HG03060 (cell line): ENCODE data around the gene GPX8.

ENCODE experiments used
- ATAC-seq: cut with Tn5 transposase; IDR thresholded peaks from one replicate; pipeline ENCODE4 v1.9.1; 2021; ENCODE audit warnings: low read depth, moderate number of reproducible peaks; ENCODE audit not compliant: unreplicated experiment

GPX8 gene

GRCh38 chr5:55159763-55160492 lies at the start of gene GPX8:
TSS of gene GPX8 (plus strand) at chr5:55160171. CDS start at chr5:55160193, 22 bp downstream.
- no peak for ATAC-seq

- ATAC-seq, result no peak
Measured at GRCh38 chr5:55110217-55110616, 49.8 kb upstream of the GPX8 start.

DNA sequence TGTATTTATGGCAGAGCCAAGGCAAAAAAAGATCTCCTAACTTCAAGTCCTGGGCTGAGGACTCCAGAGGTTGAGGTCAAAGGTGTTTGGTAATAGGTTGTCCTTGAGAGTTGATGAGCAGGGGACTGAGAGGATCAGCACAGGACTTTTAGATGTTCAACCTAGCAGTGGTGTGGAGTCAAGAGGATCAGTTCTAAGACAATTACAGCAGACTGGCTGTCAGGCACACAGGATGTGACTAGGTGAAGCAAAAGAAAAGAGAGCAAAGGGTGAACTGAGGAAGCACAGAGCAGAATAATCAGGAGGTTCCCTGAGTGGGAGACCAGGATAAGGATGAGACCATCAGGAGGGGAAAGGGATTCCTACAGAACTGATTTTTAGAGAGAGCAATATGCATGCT lies 46.6 kb upstream of the GPX8 start:
- ATAC-seq, result no peak

DNA sequence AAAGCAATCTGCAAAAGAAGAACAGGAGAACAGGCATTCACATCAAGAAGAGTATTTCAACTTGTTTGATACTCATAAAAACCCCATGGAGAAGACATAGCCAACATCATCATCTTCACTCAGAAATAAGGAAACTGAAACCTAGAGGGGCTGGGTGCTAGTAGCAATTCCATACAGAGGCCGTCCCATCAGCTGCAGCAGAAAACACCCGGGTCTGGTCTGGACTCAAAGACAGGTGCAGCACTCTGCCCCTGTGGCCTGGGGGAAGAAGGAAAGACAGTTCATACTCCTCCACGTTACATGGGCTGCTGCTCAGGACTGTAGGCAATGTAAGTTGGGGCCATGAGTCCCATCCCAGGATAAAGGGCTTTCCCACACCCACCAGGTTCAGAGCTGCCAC lies 45.9 kb upstream of the GPX8 start:
- no peak for ATAC-seq

DNA sequence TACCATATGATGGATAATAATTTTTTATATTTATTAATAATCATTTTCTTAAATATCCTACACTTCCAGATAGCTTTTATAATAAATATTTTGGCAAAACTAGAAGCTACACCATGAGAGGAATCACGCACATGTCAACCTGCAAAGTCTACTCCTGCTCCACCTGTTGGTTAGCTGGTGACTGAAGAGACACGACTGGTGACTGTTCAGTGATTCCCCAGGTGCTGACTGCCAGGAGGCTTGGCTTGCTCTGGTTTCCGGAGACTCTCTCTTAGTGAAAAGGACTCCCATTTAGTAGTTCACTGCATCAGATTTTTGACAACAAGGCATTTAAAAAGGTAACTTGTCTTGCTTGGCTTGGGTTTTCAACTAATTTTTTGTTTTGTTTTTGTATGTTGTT lies 36.6 kb upstream of the GPX8 start:
- no peak for ATAC-seq

- no peak for ATAC-seq
Measured at GRCh38 chr5:55134053-55134722, 25.8 kb upstream of the GPX8 start.

DNA sequence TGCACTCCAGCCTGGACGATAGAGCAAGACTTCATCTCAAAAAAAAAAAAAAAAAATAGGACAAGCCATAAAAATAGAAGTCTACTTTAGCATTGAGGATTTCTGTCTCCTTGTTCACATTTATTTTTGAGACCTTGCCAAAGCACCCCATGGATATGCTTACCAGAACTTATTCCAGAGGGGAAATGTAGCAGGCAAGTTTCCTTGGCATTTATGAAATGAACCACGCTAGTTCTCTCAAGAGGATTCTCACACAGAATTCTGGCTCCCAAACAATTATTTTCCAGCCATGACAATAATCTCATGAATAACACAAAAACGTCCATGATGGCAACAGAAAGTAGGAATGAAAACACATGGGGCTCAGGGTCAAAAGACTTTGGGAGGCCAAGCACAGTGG lies 23.4 kb upstream of the GPX8 start:
- no peak for ATAC-seq

GRCh38 chr5:55140908-55141665 lies 18.9 kb upstream of the GPX8 start:
- ATAC-seq, result no peak

DNA sequence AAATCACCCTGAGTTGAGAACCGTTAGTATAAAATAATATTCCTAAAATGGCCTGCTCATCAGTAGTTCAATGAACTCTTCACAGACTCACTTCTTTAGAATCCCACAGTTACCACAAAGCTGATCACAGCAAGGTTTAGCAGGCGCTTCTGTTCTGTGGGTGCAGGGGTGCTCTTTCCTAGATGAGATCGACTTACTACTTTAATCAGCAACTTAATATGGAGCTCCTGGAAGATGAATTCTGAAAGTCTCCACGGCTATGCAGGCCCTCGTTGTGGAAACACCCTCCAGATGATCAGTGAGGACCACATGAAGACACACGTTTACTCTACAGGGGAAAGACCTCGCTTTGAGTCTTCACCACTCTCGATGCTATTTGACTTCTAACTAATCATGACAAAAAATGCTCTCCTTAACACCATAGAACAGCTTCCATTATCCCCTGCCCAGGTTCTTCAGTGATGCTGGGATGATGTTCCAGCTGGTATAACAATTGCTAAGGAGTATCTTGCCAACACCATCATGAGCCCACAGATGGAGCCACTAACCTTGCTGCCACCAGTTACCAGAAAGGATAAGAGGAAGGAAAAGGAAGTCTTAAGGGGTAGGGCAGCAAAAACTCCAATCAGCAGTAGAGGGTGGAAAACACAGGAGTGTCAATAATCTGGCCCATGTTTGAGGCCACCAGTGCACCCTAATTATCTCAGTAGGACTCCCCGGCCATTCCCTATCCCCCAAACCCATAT lies 17.9 kb upstream of the GPX8 start:
- ATAC-seq, result no peak

DNA sequence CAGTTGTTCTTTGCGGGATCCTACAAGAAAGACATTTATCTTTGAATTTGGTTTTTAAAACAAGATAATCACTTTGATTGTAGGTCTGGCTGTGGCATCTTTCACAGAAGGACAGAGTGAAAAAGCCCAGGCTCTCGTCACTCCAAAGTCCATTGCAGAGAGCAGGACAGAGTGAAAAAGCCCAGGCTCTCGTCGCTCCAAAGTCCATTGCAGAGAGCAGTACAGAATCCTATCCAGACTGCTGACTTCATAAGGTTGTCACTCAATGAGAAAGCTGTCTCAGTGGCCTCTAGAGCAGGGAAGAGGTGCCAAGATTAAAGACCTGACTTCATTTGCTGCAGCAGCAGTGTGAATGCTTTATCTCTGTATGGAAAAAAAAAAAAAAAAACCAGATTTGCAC lies 16.3 kb upstream of the GPX8 start:
- no peak for ATAC-seq

DNA sequence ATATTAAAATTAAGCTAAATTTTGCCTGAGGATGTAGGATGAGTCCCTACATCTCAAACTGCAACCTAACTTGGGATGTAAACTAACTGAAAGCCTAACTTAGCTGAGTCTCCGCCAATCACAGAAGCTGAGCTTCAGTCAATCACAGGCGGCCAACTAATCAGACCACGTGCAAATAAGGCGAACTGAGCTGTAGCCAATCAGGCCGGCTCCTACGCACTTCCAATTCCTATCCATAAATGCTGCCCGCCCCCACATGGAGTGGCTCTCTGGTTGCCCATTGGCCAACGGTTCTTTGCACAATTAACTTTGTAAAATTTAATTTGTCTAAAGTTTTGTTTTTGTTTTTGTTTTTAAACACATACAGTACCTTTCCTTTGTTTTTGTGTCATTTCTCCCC lies 13.9 kb upstream of the GPX8 start:
- ATAC-seq, result no peak

- ATAC-seq, result no peak
Measured at GRCh38 chr5:55146543-55147151, 13.3 kb upstream of the GPX8 start.

- no peak for ATAC-seq
Measured at GRCh38 chr5:55149308-55149795, 10.6 kb upstream of the GPX8 start.

- no peak for ATAC-seq
Measured at GRCh38 chr5:55151923-55152842, 7.8 kb upstream of the GPX8 start.

GRCh38 chr5:55154873-55155272 lies 5.1 kb upstream of the GPX8 start:
- no peak for ATAC-seq

- ATAC-seq, result no peak
Measured at GRCh38 chr5:55160493-55161209, 680 bp downstream of the GPX8 start.

DNA sequence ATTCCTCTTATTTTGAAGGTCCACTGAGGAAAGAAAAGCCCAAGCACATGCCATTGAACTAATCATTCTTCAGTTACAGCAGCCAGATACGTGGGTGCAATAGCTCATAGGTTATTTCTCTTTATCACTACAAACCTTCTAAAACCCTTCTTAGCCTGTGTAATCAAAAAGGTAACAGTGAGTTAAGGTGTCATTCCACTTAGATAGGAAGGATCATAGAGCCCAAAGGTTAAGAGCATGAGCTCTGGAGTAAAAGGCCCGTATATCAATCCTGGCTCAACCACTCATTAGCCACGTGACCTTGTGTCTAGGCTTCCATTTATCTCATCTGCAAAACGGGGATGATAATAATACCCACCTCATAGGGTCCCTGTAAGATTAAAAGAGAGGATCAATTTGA lies 2.7 kb downstream of the GPX8 start:
- ATAC-seq, result no peak

DNA sequence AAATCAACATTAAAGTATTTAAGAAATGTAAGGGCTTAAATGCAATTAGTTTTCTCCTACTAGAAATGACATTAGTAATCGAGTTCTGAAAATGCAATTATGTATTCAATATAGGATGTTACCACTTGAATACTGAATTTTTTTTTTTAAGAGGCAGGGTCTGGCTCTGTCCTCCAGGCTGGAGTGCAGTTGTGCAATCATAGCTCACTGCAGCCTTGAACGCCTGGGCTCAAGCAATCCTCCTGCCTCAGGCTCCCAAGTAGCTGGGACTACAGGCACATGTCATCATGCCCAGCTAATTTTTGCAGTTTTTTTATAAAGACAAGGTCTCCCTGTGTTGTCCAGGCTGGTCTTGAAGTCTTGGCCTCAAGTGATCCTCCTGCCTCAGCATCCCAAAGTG lies 11.5 kb downstream of the GPX8 start:
- no peak for ATAC-seq
